BLaER1 (cell line): Measurements from ENCODE around the gene RNF213.

Experiments used
- H3K27ac ChIP-seq: shearing (Covaris generic); formaldehyde crosslinking; 2 replicates; pipeline ENCODE4 v1.8.1; 2022
- H3K27me3 ChIP-seq: shearing (Covaris generic); formaldehyde crosslinking; 2 replicates; pipeline ENCODE4 v1.8.1; 2022
- H3K36me3 ChIP-seq: shearing (Covaris generic); formaldehyde crosslinking; 2 replicates; pipeline ENCODE4 v1.8.1; 2022
- H3K4me1 ChIP-seq: shearing (Covaris generic); formaldehyde crosslinking; 2 replicates; pipeline ENCODE4 v1.8.1; 2022
- H3K4me2 ChIP-seq: shearing (Covaris generic); formaldehyde crosslinking; 2 replicates; pipeline ENCODE4 v1.8.1; 2022
- H3K4me3 ChIP-seq: shearing (Covaris generic); formaldehyde crosslinking; 2 replicates; pipeline ENCODE4 v1.8.1; 2022
- H3K9ac ChIP-seq: shearing (Covaris generic); formaldehyde crosslinking; 2 replicates; pipeline ENCODE4 v1.8.1; 2022
- H3K9me3 ChIP-seq: shearing (Covaris generic); formaldehyde crosslinking; 2 replicates; pipeline ENCODE4 v1.8.1; 2022
- H4K20me1 ChIP-seq: shearing (Covaris generic); formaldehyde crosslinking; 2 replicates; pipeline ENCODE4 v1.8.1; 2022
- Cebpa-rat ChIP-seq: shearing (Covaris generic); IDR thresholded peaks from 2 replicates; pipeline ENCODE4 v1.8.1; 2022

RNF213 gene

GRCh38 chr17:80347948-80348351 lies 87.3 kb downstream of the RNF213 start:
- peaks cover 43% of the 10 kb centered on the region for H4K20me1 ChIP-seq
- no peak overlapping the region for H3K27ac ChIP-seq
- H3K9ac ChIP-seq: no peak overlapping the region
- no peak for TF ChIP-seq Cebpa-rat
- H3K27me3 ChIP-seq: no peaks in the 10 kb centered on the region
- no peaks in the 10 kb centered on the region for H3K9me3 ChIP-seq
- H3K4me3 ChIP-seq: no peak overlapping the region
- no peaks in the 10 kb centered on the region for H3K4me1 ChIP-seq
- peaks cover 100% of the 10 kb centered on the region for H3K36me3 ChIP-seq
- H3K4me2 ChIP-seq: no peak overlapping the region

DNA sequence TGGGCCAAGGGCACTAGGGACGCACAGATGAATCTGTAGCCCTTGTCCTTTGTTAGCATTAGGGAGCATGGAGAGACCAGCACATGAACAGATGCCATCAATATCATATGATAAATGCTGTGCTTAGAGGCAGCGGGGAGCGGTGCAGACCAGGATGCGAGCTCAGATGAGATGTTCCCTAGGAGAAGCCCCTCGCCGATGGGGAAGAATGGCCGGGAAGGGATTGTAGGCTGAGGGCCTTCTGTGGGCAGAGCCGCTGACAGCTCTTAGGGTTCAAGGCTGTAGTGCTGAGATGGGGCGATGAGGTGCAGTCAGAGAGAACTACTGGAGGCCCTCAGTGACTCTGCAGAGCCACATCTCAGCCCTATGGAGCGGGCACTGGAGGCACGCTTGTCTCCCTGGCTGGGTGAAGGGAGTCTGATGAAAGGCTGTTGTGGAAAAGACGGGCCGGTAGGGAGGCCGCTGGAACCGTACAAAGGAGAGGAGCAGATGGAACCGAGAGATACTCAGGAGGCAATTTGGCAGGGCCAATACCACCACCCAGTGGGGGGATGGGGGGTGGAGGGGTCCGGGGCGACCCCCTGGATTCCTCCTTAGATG lies 88.0 kb downstream of the RNF213 start:
- Histone ChIP-seq H3K9ac (no peak overlapping the region), H3K36me3 (peaks cover 100% of the 10 kb centered on the region), H3K4me2 (no peak overlapping the region), H3K4me1 (no peaks in the 10 kb centered on the region), H3K27me3 (no peaks in the 10 kb centered on the region), H4K20me1 (peaks cover 43% of the 10 kb centered on the region), H3K9me3 (no peaks in the 10 kb centered on the region), H3K27ac (no peak overlapping the region), H3K4me3 (no peak overlapping the region)
- no peak for TF ChIP-seq Cebpa-rat

DNA sequence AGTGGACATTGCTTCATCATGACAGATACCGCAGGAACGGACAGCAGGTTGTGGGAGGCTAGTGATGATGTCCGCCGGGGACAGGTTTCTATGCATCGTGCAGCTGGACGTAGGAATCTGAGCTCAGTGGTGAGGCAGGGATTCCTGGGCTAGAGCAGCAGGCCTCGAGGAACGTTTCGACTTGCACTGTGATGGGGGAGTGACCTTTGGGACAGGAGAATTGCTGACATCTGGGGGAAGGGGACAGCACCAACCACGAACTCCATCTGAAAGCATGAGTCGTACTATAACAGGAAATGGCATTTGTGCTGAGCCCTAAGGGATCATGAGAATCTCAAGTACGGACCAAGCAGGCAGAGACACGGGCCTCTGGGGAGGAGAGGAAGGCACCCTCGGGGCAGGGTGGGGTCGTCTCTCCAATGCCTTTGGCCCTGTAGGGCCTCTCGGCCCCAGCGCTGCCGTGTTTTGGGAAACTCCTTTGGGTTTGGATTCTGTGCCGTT lies 88.5 kb downstream of the RNF213 start:
- Histone ChIP-seq H3K9ac (no peak overlapping the region), H3K9me3 (no peaks in the 10 kb centered on the region), H3K4me2 (no peak overlapping the region), H4K20me1 (peaks cover 43% of the 10 kb centered on the region), H3K27me3 (no peaks in the 10 kb centered on the region), H3K27ac (no peak overlapping the region), H3K36me3 (peaks cover 100% of the 10 kb centered on the region), H3K4me1 (no peaks in the 10 kb centered on the region), H3K4me3 (no peak overlapping the region)
- TF ChIP-seq Cebpa-rat: no peak

DNA sequence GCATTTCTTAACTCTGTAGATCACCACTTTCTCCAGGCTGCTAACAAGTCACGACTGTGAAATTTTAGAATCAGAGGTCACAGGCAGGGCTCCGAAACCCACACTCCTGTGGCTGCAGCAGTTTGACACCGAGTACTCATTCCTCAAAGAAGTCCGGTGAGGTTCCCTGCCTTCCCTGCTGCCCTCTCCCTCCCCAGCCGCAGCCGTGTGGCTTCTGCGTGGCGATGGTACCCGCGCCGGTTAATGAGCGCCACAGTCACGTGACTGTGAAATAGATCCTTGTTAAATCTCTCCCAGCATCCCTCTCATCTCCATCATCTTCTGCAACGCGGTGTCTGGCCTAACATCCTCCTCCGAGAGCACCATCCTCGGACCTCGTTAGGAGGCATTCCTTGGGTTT lies 89.1 kb downstream of the RNF213 start:
- Histone ChIP-seq H3K36me3 (peaks cover 100% of the 10 kb centered on the region), H3K9ac (no peak overlapping the region), H4K20me1 (peaks cover 43% of the 10 kb centered on the region), H3K9me3 (no peaks in the 10 kb centered on the region), H3K4me3 (no peak overlapping the region), H3K27ac (no peak overlapping the region), H3K4me1 (no peaks in the 10 kb centered on the region), H3K27me3 (no peaks in the 10 kb centered on the region), H3K4me2 (no peak overlapping the region)
- TF ChIP-seq Cebpa-rat: no peak

DNA sequence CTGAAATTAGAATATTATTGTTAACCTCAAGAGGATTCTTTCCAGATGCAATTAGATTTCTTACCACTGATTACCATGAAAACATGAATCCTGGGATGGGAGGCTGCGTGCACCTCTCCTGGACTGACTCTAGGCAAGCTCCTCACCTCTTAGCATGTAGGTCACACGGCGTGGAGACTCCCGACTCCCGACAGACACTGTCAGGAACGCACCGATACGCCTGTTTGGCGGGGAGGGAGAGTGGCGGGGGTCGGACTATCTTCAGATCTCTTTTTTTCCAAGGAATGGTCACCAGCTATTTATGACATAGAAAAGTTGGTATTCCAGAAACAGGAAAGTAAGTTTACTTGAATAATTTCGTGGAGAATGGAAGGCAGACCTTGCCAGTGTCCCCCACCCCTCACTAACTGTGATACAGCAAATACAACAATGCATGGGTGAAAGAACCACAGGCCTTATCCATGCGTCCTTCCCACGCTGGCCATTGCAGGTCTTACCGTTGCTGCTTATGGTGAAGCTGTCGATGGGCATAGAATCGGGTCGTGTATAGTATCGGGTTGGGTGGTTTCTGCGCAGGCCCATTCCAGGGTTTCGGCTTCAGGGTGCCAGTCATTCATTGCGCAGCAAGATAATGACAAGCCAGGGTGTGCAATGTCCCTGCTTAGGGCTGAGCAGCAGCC lies 91.7 kb downstream of the RNF213 start:
- no peak for TF ChIP-seq Cebpa-rat
- no peak overlapping the region for H3K9ac ChIP-seq
- no peak overlapping the region for H3K27ac ChIP-seq
- peaks cover 38% of the 10 kb centered on the region for H4K20me1 ChIP-seq
- H3K36me3 ChIP-seq: peaks cover 98% of the 10 kb centered on the region
- no peaks in the 10 kb centered on the region for H3K27me3 ChIP-seq
- H3K9me3 ChIP-seq: no peaks in the 10 kb centered on the region
- H3K4me3 ChIP-seq: no peak overlapping the region
- no peaks in the 10 kb centered on the region for H3K4me1 ChIP-seq
- H3K4me2 ChIP-seq: no peak overlapping the region

GRCh38 chr17:80352991-80353665 lies 92.5 kb downstream of the RNF213 start:
- H3K9ac ChIP-seq: no peak overlapping the region
- no peak overlapping the region for H3K4me3 ChIP-seq
- H4K20me1 ChIP-seq: peaks cover 30% of the 10 kb centered on the region
- H3K27ac ChIP-seq: no peak overlapping the region
- TF ChIP-seq Cebpa-rat: no peak
- H3K9me3 ChIP-seq: no peaks in the 10 kb centered on the region
- no peak overlapping the region for H3K4me2 ChIP-seq
- H3K27me3 ChIP-seq: no peaks in the 10 kb centered on the region
- no peaks in the 10 kb centered on the region for H3K4me1 ChIP-seq
- peaks cover 98% of the 10 kb centered on the region for H3K36me3 ChIP-seq

GRCh38 chr17:80353718-80354275 lies 93.1 kb downstream of the RNF213 start:
- Histone ChIP-seq H3K27ac (no peak overlapping the region), H3K4me2 (no peak overlapping the region), H3K9ac (no peak overlapping the region), H4K20me1 (peaks cover 24% of the 10 kb centered on the region), H3K36me3 (peaks cover 98% of the 10 kb centered on the region), H3K27me3 (no peaks in the 10 kb centered on the region), H3K4me3 (no peak overlapping the region), H3K4me1 (no peaks in the 10 kb centered on the region), H3K9me3 (no peaks in the 10 kb centered on the region)
- TF ChIP-seq Cebpa-rat: no peak

DNA sequence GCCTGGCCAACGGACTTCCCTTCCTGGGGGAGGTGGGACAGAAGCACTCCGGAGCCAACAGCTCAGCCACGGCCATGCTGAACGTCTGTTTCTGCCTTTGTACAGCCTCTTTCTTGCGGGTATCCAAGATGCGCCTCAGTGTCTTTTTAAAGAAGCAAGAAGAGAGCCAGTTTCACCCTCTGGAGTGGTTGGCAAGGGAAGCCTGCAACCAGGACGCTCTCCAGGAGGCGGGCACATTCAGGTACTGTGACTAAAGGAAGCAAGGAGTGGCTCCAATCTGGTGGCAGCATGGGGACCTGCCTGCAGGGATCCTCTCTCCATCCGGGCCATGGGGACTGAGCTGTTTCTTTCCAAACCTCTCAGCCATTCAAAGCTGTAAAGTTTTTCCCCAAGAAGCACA lies 93.7 kb downstream of the RNF213 start:
- H3K4me2 ChIP-seq: no peak overlapping the region
- no peak overlapping the region for H3K4me3 ChIP-seq
- TF ChIP-seq Cebpa-rat: no peak
- no peaks in the 10 kb centered on the region for H3K27me3 ChIP-seq
- no peak overlapping the region for H3K9ac ChIP-seq
- no peak overlapping the region for H3K27ac ChIP-seq
- no peaks in the 10 kb centered on the region for H3K4me1 ChIP-seq
- H3K9me3 ChIP-seq: no peaks in the 10 kb centered on the region
- H3K36me3 ChIP-seq: peaks cover 98% of the 10 kb centered on the region
- peaks cover 21% of the 10 kb centered on the region for H4K20me1 ChIP-seq

DNA sequence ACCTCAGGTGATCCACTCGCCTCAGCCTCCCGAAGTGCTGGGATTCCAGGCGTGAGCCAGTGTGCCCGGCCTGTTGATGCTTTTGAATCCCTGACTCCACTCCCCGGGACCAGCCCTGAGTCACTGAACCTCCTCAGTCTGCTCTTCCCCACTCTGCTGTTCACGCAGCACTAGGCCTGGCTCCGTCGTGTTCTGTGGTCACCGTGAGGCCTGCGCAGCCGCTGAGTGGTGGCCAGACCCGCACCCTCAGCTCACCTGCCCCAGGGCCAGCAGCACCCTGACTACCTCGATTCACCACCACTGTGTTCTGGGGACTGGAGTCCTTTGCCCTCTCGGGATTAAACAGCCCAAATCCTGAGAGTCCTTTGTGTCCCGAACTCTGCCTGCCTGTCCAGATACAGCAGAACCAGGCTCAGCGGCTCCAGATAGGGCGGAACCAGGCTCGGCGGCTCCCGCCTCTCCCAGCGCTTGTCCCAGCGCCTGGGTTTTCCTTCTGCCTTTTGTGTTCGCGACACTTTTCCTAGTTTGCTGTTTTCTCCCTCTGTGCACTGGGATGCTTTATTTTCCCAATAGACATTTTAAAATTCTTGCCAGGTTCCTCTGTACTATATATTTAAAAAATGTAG lies 95.7 kb downstream of the RNF213 start:
- Histone ChIP-seq H3K36me3 (peaks cover 98% of the 10 kb centered on the region), H3K27me3 (no peaks in the 10 kb centered on the region), H3K9me3 (peaks cover 17% of the 10 kb centered on the region), H3K4me1 (no peaks in the 10 kb centered on the region), H3K9ac (no peak overlapping the region; the same call in 1 of the 2 replicates), H3K4me2 (no peak overlapping the region), H3K4me3 (no peak overlapping the region), H4K20me1 (0 out of 2 replicates have a peak, but pooled peaks cover 8% of the 10 kb centered on the region), H3K27ac (no peak overlapping the region)
- no peak for TF ChIP-seq Cebpa-rat
